ENCODE data around the gene ARHGAP29. TPM values are rescaled to one million over a fixed set of nuclear protein-coding genes. Genes with fewer than 3 reads are reported as not detected.

Gene ARHGAP29
- total RNA-seq, 2 experiments from 2014 or later = not detected

DNA sequence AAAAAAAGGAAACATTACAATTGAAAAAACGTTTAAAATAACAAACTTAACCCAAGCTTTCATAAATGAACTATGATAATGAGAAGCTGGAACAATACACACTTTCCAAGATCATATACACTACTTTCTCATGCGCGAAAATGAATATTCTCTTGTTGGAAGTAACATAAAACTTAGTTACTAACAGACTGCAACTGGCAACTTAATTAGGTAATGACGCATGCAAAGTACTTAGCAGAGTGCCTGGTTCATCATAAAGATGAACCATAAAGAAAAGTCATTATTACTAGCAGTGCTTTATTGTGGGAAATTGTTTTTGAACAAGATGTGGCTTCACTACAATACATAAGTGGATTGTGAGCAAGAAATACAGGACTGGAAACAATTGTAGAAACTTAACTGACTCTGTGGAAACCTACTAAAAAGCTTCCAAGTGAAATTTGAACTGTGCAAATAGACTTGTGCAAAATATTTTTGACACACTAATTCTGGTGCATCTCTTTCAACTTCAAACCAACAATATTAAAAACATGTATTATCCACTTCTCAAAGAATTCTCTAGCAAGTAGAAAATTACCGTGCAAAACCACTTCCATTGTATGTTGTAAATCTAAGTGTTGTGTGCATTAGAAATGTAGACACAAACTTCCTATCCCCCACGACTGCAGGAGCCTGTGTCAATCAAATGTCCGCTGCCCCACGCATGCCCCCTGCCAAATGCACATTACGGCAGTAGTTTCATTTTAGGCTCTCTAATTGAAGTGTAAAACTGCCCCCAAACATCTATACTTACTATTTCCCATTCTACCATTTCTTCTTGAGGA is 2.0 kb downstream of the ARHGAP29 start:
- Mint-ChIP-seq H3K4me1 (peaks cover 10% of the 10 kb centered on the region), H3K9me3 (no peaks in the 10 kb centered on the region), H3K27ac (no peak overlapping the region), H3K27me3 (peaks cover 83% of the 10 kb centered on the region), H3K36me3 (no peaks in the 10 kb centered on the region), H3K4me3 (no peak overlapping the region)
- ATAC-seq (ENCODE audit: low read depth) (no peak), DNase-seq (no peak)
- POLR2A ChIA-PET = no interaction called here

DNA sequence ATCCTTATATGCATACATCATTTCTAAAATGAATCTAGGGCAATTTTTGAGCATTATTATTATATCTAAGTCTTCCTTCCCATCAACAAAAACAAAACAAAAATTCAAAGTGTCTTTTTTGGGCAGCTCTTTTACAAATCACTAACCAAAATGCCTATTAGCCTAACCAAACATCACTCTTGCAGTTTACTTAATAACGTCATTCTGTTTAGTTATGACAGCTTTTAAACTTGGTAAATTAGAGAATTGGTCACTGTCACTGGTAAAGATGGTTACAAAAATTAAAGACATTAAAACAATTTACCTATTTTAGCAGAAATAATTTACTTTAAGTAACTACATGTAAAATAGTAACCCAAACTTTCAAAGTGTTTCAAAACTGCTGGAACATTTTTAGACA is 2.8 kb downstream of the ARHGAP29 start:
- Mint-ChIP-seq H3K27ac (no peak overlapping the region), H3K4me1 (peaks cover 10% of the 10 kb centered on the region), H3K27me3 (peaks cover 82% of the 10 kb centered on the region), H3K9me3 (no peaks in the 10 kb centered on the region), H3K36me3 (no peaks in the 10 kb centered on the region), H3K4me3 (no peak overlapping the region)
- POLR2A ChIA-PET = no interaction called here
- ATAC-seq (ENCODE audit: low read depth) (no peak), DNase-seq (no peak)

DNA sequence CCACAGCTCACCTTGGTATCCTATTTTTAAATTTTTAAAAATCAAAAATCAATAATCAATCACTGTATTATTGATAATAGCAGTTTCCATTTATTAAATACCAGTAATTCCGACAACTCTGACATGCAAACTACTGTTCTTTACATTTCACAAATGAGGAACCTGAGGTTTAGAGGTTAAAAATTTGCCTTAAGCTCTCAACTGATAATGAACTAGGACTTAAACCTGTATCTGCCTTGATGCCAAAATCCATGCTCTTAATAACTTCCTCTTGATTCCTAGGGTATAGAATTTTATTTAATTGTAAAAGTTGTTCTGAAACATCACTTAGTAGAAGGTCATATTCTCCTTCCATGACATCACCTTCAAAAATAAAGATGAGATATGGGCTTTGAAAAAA is 5.6 kb downstream of the ARHGAP29 start:
- POLR2A ChIA-PET = no interaction called here

DNA sequence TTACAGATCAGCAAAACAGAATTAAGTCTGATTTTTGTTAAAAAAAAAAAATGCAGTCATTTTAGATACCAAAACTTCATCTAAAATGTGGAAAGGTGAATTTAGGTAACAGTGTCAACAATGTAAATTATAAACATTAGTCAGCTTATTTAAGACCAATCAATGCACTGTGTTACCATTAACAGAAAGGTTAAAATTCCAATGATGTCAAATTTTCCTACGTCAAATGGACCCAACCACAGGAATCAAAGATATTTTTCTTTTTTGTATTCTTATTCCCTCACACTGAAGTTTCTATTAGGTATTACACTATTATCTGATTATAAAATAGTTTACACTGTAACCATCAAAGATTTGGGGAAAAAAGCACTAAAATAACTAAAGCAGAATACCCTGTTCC is 6.5 kb downstream of the ARHGAP29 start:
- ATAC-seq (ENCODE audit: low read depth) = no peak

More for the DNA sequence above, 5.6 kb downstream of the ARHGAP29 start:
- Mint-ChIP-seq H3K27me3 (peaks cover 83% of the 10 kb centered on the region), H3K27ac (no peak overlapping the region), H3K4me3 (no peak overlapping the region), H3K36me3 (no peaks in the 10 kb centered on the region), H3K9me3 (no peaks in the 10 kb centered on the region), H3K4me1 (peaks cover 7% of the 10 kb centered on the region)
- DNase-seq (no peak), ATAC-seq (ENCODE audit: low read depth) (no peak)

DNA sequence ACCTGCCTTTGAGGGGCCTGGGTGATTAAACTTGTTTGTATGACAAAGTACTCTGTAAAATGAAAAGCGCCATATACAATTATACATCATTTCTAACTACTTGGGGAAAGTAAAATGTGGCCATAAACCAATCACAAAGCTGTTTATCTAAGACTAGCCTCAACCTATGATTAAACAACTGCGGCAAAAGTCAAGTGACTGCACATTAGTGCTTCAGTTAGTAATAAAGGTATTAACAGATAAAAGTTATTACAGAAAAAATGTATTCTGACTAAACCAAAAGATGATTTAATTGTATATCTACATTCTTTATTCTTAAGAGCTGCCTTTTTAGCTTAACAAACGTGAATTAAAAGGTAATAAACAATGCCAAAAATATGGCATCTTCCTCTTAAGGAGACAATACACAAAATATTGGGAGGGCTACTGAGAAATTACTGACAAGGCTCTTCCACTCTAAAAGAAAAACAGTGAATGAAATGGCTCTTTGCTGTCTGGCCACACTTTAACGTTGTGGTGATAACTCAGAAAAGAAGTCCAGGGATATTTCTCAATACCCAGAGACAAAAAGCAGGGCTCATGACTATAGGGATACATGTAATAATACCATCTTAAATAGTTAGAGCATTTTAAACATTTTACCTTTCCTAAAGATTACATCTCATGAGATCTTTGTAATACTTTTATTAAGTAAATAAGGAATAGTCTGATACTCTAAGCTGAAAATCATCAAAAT is 8.6 kb downstream of the ARHGAP29 start:
- H3K4me3 Mint-ChIP-seq = no peak overlapping the region
- H3K27me3 Mint-ChIP-seq = peaks cover 71% of the 10 kb centered on the region
- ATAC-seq (ENCODE audit: low read depth) = no peak
- no peaks in the 10 kb centered on the region for H3K36me3 Mint-ChIP-seq
- POLR2A ChIA-PET = no interaction called here
- no peaks in the 10 kb centered on the region for H3K9me3 Mint-ChIP-seq
- H3K27ac Mint-ChIP-seq = no peak overlapping the region
- no peaks in the 10 kb centered on the region for H3K4me1 Mint-ChIP-seq
- no peak for DNase-seq

More for the DNA sequence above, 6.5 kb downstream of the ARHGAP29 start:
- Mint-ChIP-seq H3K36me3 (no peaks in the 10 kb centered on the region), H3K27ac (no peak overlapping the region), H3K27me3 (peaks cover 80% of the 10 kb centered on the region), H3K9me3 (no peaks in the 10 kb centered on the region), H3K4me3 (no peak overlapping the region), H3K4me1 (peaks cover 3% of the 10 kb centered on the region)
- DNase-seq = no peak
- POLR2A ChIA-PET = no interaction called here

DNA sequence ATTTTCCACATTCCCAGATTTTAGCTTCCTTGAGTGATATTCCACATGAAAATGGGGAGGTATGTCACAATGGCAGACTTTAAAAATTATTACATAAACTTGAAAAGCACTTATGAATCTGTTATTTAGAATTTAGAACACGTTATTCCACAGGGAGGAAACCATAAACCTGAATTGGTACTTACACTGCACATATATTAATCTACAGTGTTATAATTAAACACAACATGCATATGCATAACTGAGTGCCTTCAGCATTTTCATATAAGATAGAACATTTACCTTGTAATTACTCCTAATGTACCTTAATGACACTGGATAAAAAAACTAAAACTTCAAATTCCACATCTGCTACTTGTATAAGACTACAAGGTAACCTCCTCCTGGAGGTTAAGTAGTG is 9.8 kb downstream of the ARHGAP29 start:
- Mint-ChIP-seq H3K4me3 (no peak overlapping the region), H3K9me3 (no peaks in the 10 kb centered on the region), H3K27ac (no peak overlapping the region), H3K4me1 (no peaks in the 10 kb centered on the region), H3K36me3 (no peaks in the 10 kb centered on the region), H3K27me3 (peaks cover 61% of the 10 kb centered on the region)
- DNase-seq (no peak), ATAC-seq (ENCODE audit: low read depth) (no peak)
- POLR2A ChIA-PET = no interaction called here

DNA sequence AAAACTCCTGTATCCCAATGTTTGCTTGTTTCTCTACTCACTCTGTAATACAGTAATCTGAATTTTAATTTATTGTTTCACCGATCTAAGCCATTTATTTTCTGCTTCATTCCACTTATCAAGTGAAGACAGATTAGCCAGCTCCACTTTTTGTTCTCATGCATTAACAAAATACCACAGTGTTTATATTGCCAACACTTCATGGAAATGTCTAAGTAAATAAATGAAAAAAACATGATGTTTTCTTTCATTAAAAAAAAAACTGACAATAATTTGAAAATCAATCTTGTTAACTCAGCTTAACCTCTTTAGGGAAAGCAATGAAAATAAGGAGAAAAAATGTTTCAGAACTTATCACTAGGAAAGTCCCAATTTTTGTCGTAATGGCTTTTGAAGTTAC is 11.5 kb downstream of the ARHGAP29 start:
- H3K9me3 Mint-ChIP-seq = no peaks in the 10 kb centered on the region
- H3K36me3 Mint-ChIP-seq = no peaks in the 10 kb centered on the region
- POLR2A ChIA-PET = no interaction called here
- no peak overlapping the region for H3K4me3 Mint-ChIP-seq
- ATAC-seq (ENCODE audit: low read depth) (no peak), DNase-seq (no peak)
- peaks cover 56% of the 10 kb centered on the region for H3K27me3 Mint-ChIP-seq
- H3K27ac Mint-ChIP-seq = no peak overlapping the region
- H3K4me1 Mint-ChIP-seq = no peaks in the 10 kb centered on the region

DNA sequence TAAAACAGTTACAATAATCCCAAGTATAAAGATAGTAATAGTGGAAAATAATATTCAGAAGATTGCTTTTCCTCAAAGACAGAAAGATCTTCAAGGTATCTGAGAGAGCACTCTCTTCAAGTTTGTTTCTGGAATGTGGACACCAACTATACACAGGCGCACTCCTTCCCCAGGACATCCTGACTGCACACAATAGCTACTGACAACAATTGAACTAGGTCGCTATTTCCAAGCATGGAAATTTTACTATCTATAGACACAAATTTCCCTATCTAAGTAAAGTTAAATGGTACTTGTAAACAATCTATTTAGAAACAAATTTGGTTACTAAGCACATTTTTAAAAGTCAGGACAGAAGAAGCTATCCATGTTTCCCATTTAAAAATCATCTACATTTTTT is 19.1 kb downstream of the ARHGAP29 start:
- DNase-seq = no peak
- Mint-ChIP-seq H3K36me3 (no peaks in the 10 kb centered on the region), H3K27ac (no peak overlapping the region), H3K4me3 (no peak overlapping the region), H3K27me3 (peaks cover 49% of the 10 kb centered on the region), H3K9me3 (no peaks in the 10 kb centered on the region), H3K4me1 (no peaks in the 10 kb centered on the region)
- no peak for ATAC-seq (ENCODE audit: low read depth)
- POLR2A ChIA-PET = no interaction called here

DNA sequence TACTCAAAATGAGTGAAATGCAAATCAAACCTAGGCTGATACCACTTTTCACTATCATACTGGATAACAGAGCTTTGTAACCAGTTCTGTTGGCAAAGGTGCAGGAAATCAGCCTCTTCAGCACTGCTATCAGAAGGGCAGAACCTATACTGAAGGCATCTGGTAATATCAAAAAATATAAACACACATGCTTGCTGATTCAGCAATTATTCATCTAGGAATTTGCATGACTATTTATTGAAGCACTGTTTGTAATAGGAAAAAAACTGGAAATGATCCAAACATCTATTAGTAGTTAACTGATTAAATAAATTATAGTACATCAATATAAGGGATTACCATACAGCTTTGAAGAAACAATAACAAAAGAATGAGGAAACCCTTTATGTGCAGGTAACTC is 21.4 kb downstream of the ARHGAP29 start:
- no peaks in the 10 kb centered on the region for H3K9me3 Mint-ChIP-seq
- H3K27me3 Mint-ChIP-seq = peaks cover 39% of the 10 kb centered on the region
- no peaks in the 10 kb centered on the region for H3K4me1 Mint-ChIP-seq
- POLR2A ChIA-PET = no interaction called here
- H3K27ac Mint-ChIP-seq = no peak overlapping the region
- H3K36me3 Mint-ChIP-seq = no peaks in the 10 kb centered on the region
- DNase-seq (no peak), ATAC-seq (ENCODE audit: low read depth) (no peak)
- no peak overlapping the region for H3K4me3 Mint-ChIP-seq

DNA sequence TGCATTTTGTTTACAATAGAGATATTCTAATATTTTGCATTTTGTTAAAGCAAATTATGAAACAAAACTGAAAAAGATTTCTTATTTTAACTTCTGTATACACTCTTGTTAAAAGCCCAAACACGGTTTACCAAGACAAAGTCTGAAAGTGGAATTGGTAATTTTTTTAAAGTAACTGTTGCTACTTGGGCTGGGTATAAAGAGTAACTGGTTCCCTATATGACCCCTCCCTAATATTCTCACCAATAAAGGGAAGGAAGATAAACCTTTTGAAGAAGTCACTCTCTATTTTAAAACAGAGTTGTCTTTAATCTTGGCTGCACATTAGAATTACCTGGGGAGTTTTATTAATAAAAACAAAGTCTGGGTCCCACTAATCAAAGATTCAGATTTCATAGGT is 27.4 kb downstream of the ARHGAP29 start:
- no peak overlapping the region for H3K4me3 Mint-ChIP-seq
- H3K27ac Mint-ChIP-seq = no peak overlapping the region
- no peak for ATAC-seq (ENCODE audit: low read depth)
- no peaks in the 10 kb centered on the region for H3K4me1 Mint-ChIP-seq
- POLR2A ChIA-PET = no interaction called here
- peaks cover 10% of the 10 kb centered on the region for H3K27me3 Mint-ChIP-seq
- H3K9me3 Mint-ChIP-seq = no peaks in the 10 kb centered on the region
- DNase-seq = no peak
- H3K36me3 Mint-ChIP-seq = no peaks in the 10 kb centered on the region

DNA sequence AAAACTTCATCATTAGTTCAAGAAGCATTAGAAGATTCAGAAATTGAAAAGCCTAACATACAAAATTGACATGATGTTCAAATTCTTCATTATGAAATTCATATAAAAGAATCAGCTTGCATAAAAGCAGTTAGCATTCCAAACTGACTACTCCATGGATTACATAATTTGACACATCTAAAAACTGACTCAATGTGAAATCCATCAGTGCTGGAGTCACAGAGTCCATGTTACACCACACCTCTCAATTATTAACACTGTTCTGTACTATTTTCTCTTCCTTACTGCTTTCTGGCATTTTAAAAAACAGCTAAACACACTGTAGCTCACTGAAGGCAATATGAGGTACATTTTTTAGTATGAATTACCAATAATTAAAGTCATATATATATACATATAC is 28.0 kb downstream of the ARHGAP29 start:
- POLR2A ChIA-PET = no interaction called here
- DNase-seq (no peak), ATAC-seq (ENCODE audit: low read depth) (no peak)
- H3K4me3 Mint-ChIP-seq = no peak overlapping the region
- peaks cover 10% of the 10 kb centered on the region for H3K27me3 Mint-ChIP-seq
- H3K9me3 Mint-ChIP-seq = no peaks in the 10 kb centered on the region
- no peak overlapping the region for H3K27ac Mint-ChIP-seq
- no peaks in the 10 kb centered on the region for H3K4me1 Mint-ChIP-seq
- no peaks in the 10 kb centered on the region for H3K36me3 Mint-ChIP-seq

DNA sequence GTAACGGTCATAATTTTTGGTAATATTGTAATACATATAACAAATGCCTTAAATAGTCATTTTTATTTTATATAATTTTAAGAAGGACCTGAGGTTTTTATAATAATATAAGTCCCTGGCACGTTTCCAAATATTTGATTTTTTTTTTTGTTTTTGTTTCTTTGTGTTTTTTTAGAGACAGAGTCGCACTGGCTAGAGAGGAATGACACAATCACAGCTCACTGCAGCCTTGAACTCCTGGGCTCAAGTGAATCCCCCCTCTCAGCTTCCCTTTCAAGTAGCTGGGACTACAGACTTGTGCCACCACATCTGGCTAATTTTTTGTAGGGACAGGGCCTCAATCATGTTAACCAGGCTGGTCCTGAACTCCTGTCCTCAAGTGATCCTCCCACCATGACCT is 29.7 kb downstream of the ARHGAP29 start:
- POLR2A ChIA-PET = no interaction called here
- H3K27ac Mint-ChIP-seq = no peak overlapping the region
- H3K4me1 Mint-ChIP-seq = no peaks in the 10 kb centered on the region
- H3K9me3 Mint-ChIP-seq = no peaks in the 10 kb centered on the region
- H3K4me3 Mint-ChIP-seq = no peak overlapping the region
- DNase-seq (no peak), ATAC-seq (ENCODE audit: low read depth) (no peak)
- H3K27me3 Mint-ChIP-seq = peaks cover 8% of the 10 kb centered on the region
- no peaks in the 10 kb centered on the region for H3K36me3 Mint-ChIP-seq

DNA sequence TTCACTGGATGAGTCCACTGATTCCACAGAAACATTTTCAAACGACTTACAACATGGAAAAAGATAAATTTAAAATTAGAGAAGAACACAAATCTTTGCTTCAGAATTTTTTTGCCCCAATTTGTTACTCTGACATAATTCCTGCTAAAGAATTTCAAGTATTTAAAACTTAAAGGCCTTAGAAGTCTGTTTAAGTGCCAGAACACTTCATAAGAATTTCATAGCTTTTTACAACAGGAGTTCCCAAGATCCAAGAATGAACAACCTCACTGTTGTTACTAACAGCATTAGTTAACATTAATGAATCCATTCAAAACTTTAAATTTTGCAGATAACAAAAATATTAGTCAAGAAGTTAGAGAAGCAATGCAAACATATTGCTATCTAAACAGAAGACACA is 31.7 kb downstream of the ARHGAP29 start:
- POLR2A ChIA-PET = no interaction called here
- no peaks in the 10 kb centered on the region for H3K4me1 Mint-ChIP-seq
- ATAC-seq (ENCODE audit: low read depth) = no peak

DNA sequence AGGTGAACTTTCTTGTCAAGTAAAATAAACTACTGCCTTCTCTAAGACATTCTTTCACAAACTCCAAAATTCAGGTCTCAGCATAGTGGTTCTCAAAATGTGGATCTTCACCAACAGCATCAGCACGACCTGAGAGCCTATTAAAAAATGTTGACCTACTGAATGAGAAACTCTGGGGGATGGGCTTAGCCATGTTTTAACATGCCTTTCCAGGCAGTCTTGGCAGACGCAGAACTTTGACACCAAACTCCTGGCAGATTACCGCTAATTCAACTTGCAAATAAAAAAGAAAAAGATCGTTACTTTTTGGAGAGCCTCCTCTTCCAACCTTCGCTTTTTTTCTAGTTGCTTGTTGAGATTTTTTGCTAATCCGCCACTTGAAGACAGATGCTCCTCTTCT is 35.1 kb downstream of the ARHGAP29 start:
- DNase-seq = no peak
- no peak overlapping the region for H3K27ac Mint-ChIP-seq
- no peak for ATAC-seq (ENCODE audit: low read depth)
- no peaks in the 10 kb centered on the region for H3K9me3 Mint-ChIP-seq
- H3K27me3 Mint-ChIP-seq = peaks cover 36% of the 10 kb centered on the region
- no peaks in the 10 kb centered on the region for H3K36me3 Mint-ChIP-seq
- POLR2A ChIA-PET = no interaction called here
- H3K4me3 Mint-ChIP-seq = no peak overlapping the region
- H3K4me1 Mint-ChIP-seq = no peaks in the 10 kb centered on the region

More for the DNA sequence above, 31.7 kb downstream of the ARHGAP29 start:
- H3K9me3 Mint-ChIP-seq = no peaks in the 10 kb centered on the region
- no peak overlapping the region for H3K27ac Mint-ChIP-seq
- no peak overlapping the region for H3K4me3 Mint-ChIP-seq
- peaks cover 13% of the 10 kb centered on the region for H3K27me3 Mint-ChIP-seq
- DNase-seq = no peak
- no peaks in the 10 kb centered on the region for H3K36me3 Mint-ChIP-seq

Measured in activated naive CD8-positive, alpha-beta T cell treated with anti-CD3 and anti-CD28 coated beads, Interleukin-2, amount 10 ng/mL, durations not matched to agents 7 days and 5 days (primary cell).